HL-60 (cell line): ENCODE measurements around the gene ALG8.

Experiments
- CTCF ChIP-seq: IDR thresholded peaks from one replicate; pipeline ENCODE4 v1.5.1; 2011; ENCODE audit warnings: low read length, control low read depth, inconsistent platforms; ENCODE audit not compliant: insufficient read depth
- GABPA ChIP-seq: IDR thresholded peaks from 2 replicates; pipeline ENCODE4 v1.6.1; 2012; ENCODE audit warnings: low read depth
- POLR2AphosphoS5 ChIP-seq: IDR thresholded peaks from 2 replicates; pipeline ENCODE4 v1.6.1; 2012; ENCODE audit warnings: low read depth
- REST ChIP-seq: IDR thresholded peaks from 2 replicates; pipeline ENCODE4 v1.6.1; 2012; ENCODE audit warnings: low read depth; ENCODE audit not compliant: insufficient replicate concordance
- SPI1 ChIP-seq: IDR thresholded peaks from 2 replicates; pipeline ENCODE4 v1.6.1; 2012; ENCODE audit warnings: low read depth, mild to moderate bottlenecking, borderline replicate concordance

- TF ChIP-seq CTCF: no peak
- no peak for TF ChIP-seq GABPA
- TF ChIP-seq REST: no peak
- TF ChIP-seq POLR2AphosphoS5: no peak
- TF ChIP-seq SPI1: no peak
These were observed 10.2 kb upstream of the ALG8 start for GRCh38 chr11:78149646-78150045.
